ENCODE data around the gene HRH3. TPM values are rescaled to one million over a fixed set of nuclear protein-coding genes. Genes with fewer than 3 reads are reported as not detected.

HRH3 gene
- total and polyA plus RNA-seq, 12 donors = 0.06 to 0.80 (median 0.11) TPM; not detected in 8

- H3K27ac ChIP-seq = no peak overlapping the region
- no peak overlapping the region for H3K4me3 ChIP-seq
- intact Hi-C loops (cut with DNase I) = no loop called here
- peaks cover 24% of the 10 kb centered on the region for H3K27me3 ChIP-seq
- H3K9me3 ChIP-seq (replicated peaks in 1 of 3) = no peaks in the 10 kb centered on the region
- peaks cover 10 to 13% of the 10 kb centered on the region in 2 donors for H3K4me1 ChIP-seq (replicated peaks in 1 of 2)
- no peak for DNase-seq
- WGBS, 4 donors = 84 to 88% (median 87%) methylated on average over 8 to 18 of the region's 18 CpGs
- no peaks in the 10 kb centered on the region for H3K36me3 ChIP-seq (replicated peaks in 1 of 2)
- TF ChIP-seq POLR2A (IDR thresholded peaks at IDR 0.05) = no peak
- TF ChIP-seq CTCF (IDR thresholded peaks at IDR 0.05) = no peak
Observed at GRCh38 chr20:62222266-62222850, 2.3 kb upstream of the HRH3 start.

GRCh38 chr20:62220666-62221568, 839 bp upstream of the HRH3 start:
- peaks cover 10 to 13% of the 10 kb centered on the region in 2 donors for H3K4me1 ChIP-seq (replicated peaks in 1 of 2)
- intact Hi-C loops (cut with DNase I) = no loop called here
- no peaks in the 10 kb centered on the region for H3K36me3 ChIP-seq (replicated peaks in 1 of 2)
- no peak for DNase-seq
- no peaks in the 10 kb centered on the region for H3K9me3 ChIP-seq (replicated peaks in 1 of 3)
- WGBS, 4 donors = 2 to 12% (median 5%) methylated on average over 9 to 46 of the region's 46 CpGs
- no peak overlapping the region for H3K27ac ChIP-seq
- peak overlapping the region in 1 of 4 donors; percentile 36 for H3K4me3 ChIP-seq
- H3K27me3 ChIP-seq = peaks cover 24% of the 10 kb centered on the region
- no peak for TF ChIP-seq POLR2A (IDR thresholded peaks at IDR 0.05)

- no peak for DNase-seq
- Histone ChIP-seq H3K27me3 (peaks cover 29% of the 10 kb centered on the region), H3K36me3 (replicated peaks in 1 of 2) (no peaks in the 10 kb centered on the region), H3K4me1 (replicated peaks in 1 of 2) (peaks cover 10 to 13% of the 10 kb centered on the region in 2 donors), H3K4me3 (peak overlapping the region in 1 of 4 donors; percentile 45), H3K9me3 (replicated peaks in 1 of 3) (no peaks in the 10 kb centered on the region), H3K27ac (no peak overlapping the region)
- 0 to 2% (median 1%) methylated on average over 4 to 84 of the region's 84 CpGs for WGBS, 4 donors
- TF ChIP-seq CTCF (IDR thresholded peaks at IDR 0.05) (no peak), POLR2A (IDR thresholded peaks at IDR 0.05) (no peak)
- intact Hi-C loops (cut with DNase I) = no loop called here
Observed at GRCh38 chr20:62219101-62219991, 732 bp downstream of the HRH3 start.

GRCh38 chr20:62217913-62218773, 1.9 kb downstream of the HRH3 start:
- no peak overlapping the region for H3K27ac ChIP-seq
- DNase-seq = no peak
- no peaks in the 10 kb centered on the region for H3K9me3 ChIP-seq (replicated peaks in 1 of 3)
- no peak for TF ChIP-seq CTCF (IDR thresholded peaks at IDR 0.05)
- TF ChIP-seq POLR2A (IDR thresholded peaks at IDR 0.05) = no peak
- no peak overlapping the region for H3K4me3 ChIP-seq
- peaks cover 29% of the 10 kb centered on the region for H3K27me3 ChIP-seq
- intact Hi-C loops (cut with DNase I) = no loop called here
- peaks cover 10 to 13% of the 10 kb centered on the region in 2 donors for H3K4me1 ChIP-seq (replicated peaks in 1 of 2)
- WGBS, 4 donors = 54 to 57% (median 56%) methylated on average over 18 to 38 of the region's 38 CpGs; no CpG with 5 or more reads in 1 of the 4 donors
- no peaks in the 10 kb centered on the region for H3K36me3 ChIP-seq (replicated peaks in 1 of 2)
